ENCODE measurements around the gene SYT17.

The SYT17 gene

DNA sequence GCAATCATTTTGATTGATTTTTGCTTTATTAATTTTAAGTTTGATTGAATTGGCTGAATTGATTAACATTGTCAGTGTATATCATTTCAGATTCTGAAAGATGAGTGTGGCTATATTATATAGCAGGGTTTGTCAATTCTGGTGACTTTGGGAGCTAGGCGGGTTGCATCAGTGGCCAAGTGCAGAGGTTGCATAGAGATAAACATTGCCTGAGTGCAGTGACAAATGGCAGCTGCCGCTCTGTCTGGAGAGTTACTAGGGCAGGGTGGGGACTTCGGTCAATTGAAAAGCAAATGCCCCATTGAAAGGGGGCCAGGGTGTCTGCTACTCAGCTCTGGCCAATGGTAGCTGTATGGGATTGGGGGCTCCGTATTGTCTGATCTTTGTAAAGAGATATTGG lies 12.7 kb downstream of the SYT17 start:
- no peak for TF ChIP-seq REST (IDR thresholded peaks at IDR 0.05; ENCODE audit: insufficient read depth in 1 of 2, low read depth in 2 of 2, low read length in 2 of 2)
- TF ChIP-seq FOXP2 (optimal IDR thresholded peaks at IDR 0.05; ENCODE audit: borderline replicate concordance, extremely low read depth, extremely low read length, insufficient read depth) = no peak
- no peak for TF ChIP-seq TAF1 (IDR thresholded peaks at IDR 0.05; ENCODE audit: borderline replicate concordance, insufficient read depth, low read length)
- no peak for TF ChIP-seq POLR2AphosphoS5 (IDR thresholded peaks at IDR 0.05; ENCODE audit: low read depth, low read length)
- TF ChIP-seq SIN3A (IDR thresholded peaks at IDR 0.05; ENCODE audit: borderline replicate concordance, insufficient read depth, low read length) = no peak

DNA sequence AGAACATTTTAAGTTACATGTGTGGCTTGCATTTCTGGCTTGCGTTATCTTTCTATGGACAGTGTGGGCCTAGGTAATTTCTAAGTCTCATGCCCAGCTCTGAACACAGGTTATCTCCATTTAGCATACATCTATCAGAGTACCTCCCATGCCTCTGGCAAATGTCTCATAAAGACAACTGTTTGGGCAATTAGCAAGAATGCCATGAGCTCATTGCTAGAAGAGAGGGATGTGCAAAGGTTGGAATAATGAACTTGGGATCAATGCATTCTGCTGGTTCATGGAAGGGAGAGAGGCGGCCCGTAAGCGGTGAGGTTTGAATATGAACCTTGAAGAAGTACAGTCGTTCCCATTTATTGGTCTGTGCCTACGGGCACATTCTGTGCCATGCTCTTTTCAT lies 14.4 kb downstream of the SYT17 start:
- no peak for TF ChIP-seq SIN3A (IDR thresholded peaks at IDR 0.05; ENCODE audit: borderline replicate concordance, insufficient read depth, low read length)
- no peak for TF ChIP-seq TAF1 (IDR thresholded peaks at IDR 0.05; ENCODE audit: borderline replicate concordance, insufficient read depth, low read length)
- no peak for TF ChIP-seq FOXP2 (optimal IDR thresholded peaks at IDR 0.05; ENCODE audit: borderline replicate concordance, extremely low read depth, extremely low read length, insufficient read depth)
- no peak for TF ChIP-seq REST (IDR thresholded peaks at IDR 0.05; ENCODE audit: insufficient read depth in 1 of 2, low read depth in 2 of 2, low read length in 2 of 2)
- no peak for TF ChIP-seq POLR2AphosphoS5 (IDR thresholded peaks at IDR 0.05; ENCODE audit: low read depth, low read length)

DNA sequence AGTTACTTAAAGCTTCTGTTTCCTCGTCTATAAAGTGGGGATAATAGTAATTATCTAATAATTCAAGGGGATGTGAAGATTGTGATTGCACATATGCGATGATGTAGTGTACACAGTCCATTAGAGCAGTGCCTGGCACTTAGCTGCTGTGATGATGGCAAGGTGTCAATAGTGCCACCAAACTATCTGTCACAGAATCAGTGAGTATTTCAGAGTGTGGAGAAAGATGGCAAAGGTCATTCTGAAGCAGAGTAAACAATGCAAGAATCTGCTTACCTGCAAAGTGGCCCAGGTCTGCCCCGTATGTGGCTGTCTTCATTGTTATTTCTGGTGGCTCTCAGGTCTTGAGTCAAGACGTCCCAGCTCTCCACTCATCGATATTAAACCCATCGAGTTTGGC lies 15.1 kb downstream of the SYT17 start:
- TF ChIP-seq POLR2AphosphoS5 (IDR thresholded peaks at IDR 0.05; ENCODE audit: low read depth, low read length) = no peak
- no peak for TF ChIP-seq REST (IDR thresholded peaks at IDR 0.05; ENCODE audit: insufficient read depth in 1 of 2, low read depth in 2 of 2, low read length in 2 of 2)
- TF ChIP-seq FOXP2 (optimal IDR thresholded peaks at IDR 0.05; ENCODE audit: borderline replicate concordance, extremely low read depth, extremely low read length, insufficient read depth) = no peak
- TF ChIP-seq TAF1 (IDR thresholded peaks at IDR 0.05; ENCODE audit: borderline replicate concordance, insufficient read depth, low read length) = no peak
- TF ChIP-seq SIN3A (IDR thresholded peaks at IDR 0.05; ENCODE audit: borderline replicate concordance, insufficient read depth, low read length) = no peak

DNA sequence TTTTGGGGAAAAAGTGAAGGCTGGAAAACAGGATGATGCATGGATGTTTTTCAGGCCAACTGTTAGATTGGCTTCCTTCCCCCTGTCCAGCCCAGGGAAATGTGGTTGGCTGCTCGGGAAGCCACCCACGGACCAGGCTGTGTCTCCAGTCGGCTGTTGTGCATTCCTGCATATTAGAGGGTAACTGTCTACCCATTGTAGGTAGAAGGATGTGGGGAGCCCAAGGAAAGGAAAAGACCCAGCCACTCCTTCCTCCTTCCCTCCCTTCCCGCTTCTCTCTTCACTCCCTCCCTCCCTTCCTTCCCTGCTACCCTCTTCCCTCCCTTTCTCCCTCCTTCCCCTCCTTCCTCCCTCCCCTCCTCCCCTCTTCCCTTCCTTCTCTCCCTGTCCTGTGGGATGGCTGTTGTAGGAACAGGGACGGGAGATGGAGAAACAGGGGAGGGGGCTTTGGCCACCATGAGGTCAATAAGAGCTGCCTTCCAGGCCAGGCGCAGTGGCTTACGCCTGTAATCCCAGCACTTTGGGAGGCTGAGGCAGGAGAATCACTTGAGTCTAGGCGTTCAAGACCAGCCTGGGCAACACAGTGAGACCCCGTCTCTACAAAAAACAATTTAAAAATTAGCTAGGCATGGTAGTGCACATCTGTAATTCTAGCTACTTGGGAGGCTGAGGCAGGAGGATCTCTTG lies 16.9 kb downstream of the SYT17 start:
- TF ChIP-seq FOXP2 (optimal IDR thresholded peaks at IDR 0.05; ENCODE audit: borderline replicate concordance, extremely low read depth, extremely low read length, insufficient read depth) (no peak), POLR2AphosphoS5 (IDR thresholded peaks at IDR 0.05; ENCODE audit: low read depth, low read length) (no peak), TAF1 (IDR thresholded peaks at IDR 0.05; ENCODE audit: borderline replicate concordance, insufficient read depth, low read length) (no peak), REST (IDR thresholded peaks at IDR 0.05; ENCODE audit: insufficient read depth in 1 of 2, low read depth in 2 of 2, low read length in 2 of 2) (no peak), SIN3A (IDR thresholded peaks at IDR 0.05; ENCODE audit: borderline replicate concordance, insufficient read depth, low read length) (no peak)
